Measurements from ENCODE around the gene NTN1.
A peak's percentile ranks its signal among the peaks of the same experiment; 100 is the strongest.

NTN1 gene

DNA sequence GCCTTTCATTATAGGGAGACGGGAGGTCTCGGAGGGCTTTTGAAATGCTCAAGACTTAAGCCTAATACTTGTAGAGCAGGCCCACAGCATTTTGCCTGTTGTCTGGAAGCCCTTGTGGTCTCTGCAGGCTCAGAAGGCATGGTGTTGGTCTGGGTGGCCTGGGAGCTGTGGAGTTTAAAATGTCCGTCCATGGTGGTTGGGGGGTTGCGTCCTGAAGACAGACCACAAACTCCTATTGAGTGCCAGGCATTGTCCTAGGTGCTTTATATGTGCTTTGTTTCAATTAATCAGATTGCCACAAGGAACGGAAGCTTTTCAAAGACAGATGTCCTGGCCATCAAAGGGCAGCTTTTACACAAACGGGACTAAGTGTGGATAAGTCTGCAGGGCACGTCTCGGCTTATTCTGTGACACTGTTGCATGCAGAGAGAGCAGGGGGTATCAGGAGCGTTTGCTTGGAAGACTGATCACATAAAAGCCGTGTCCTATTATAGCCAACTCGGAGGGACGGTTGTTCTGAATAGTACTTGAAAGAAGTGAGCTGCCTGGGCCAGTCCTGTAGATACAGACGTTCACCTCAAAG lies 7.8 kb downstream of the NTN1 start:
- no peak for DNase-seq (ENCODE audit: low read depth, low spot score)
- H3K4me3 ChIP-seq (ENCODE audit: low read length), result no peak overlapping the region

DNA sequence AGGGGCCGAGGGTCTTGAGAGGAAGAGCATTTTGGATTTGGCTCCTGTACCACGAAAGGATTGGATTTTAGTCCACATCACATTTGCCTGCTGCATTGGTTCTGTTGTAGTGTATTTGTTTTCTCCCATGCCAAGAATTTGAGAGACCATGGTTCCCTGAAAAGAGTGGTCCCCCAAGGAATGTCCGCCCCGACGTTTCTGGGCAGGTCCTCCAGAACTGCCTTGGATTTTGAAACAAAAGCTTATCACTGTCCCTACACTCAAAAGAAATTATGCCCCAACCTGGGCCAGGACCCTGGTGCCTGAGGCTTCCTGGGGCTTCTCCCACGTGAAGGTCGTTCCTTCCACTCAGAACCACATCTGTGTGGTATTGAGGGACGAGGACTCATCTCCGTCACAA lies 10.8 kb downstream of the NTN1 start:
- DNase-seq (ENCODE audit: low read depth, low spot score), result no peak
- no peak overlapping the region for H3K4me3 ChIP-seq (ENCODE audit: low read length)

- no peak for DNase-seq (ENCODE audit: low read depth, low spot score)
Measured at GRCh38 chr17:9032583-9032982, 11.3 kb downstream of the NTN1 start.

GRCh38 chr17:9035249-9035648 lies 13.9 kb downstream of the NTN1 start:
- DNase-seq (ENCODE audit: low read depth, low spot score), result no peak
- no peak overlapping the region for H3K4me3 ChIP-seq (ENCODE audit: low read length)

More at GRCh38 chr17:9032583-9032982, 11.3 kb downstream of the NTN1 start:
- H3K4me3 ChIP-seq (ENCODE audit: low read length), result no peak overlapping the region

DNA sequence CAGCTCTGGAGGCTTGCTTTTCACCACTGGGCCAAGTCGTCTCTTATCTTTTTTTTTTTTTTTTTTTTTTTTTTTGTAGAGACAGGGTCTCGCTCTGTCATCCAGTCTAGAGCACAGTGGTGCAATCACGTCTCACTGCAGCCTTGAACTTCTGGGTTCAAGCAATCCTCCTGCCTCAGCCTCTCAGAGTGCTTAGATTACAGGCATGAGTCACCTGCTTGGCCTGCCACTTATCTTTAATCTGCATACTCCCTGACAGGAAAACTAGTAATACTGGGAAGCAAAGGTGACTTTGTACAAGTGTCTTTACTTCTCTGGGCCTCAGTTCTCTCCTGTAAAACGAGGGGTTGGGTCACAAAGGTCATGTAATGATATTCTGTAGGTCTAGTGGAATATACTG lies 15.0 kb downstream of the NTN1 start:
- DNase-seq (ENCODE audit: low read depth, low spot score), result no peak

GRCh38 chr17:9037736-9038135 lies 16.4 kb downstream of the NTN1 start:
- peak; percentile 9 for DNase-seq (ENCODE audit: low read depth, low spot score)

More for the DNA sequence above, 15.0 kb downstream of the NTN1 start:
- no peak overlapping the region for H3K4me3 ChIP-seq (ENCODE audit: low read length)

DNA sequence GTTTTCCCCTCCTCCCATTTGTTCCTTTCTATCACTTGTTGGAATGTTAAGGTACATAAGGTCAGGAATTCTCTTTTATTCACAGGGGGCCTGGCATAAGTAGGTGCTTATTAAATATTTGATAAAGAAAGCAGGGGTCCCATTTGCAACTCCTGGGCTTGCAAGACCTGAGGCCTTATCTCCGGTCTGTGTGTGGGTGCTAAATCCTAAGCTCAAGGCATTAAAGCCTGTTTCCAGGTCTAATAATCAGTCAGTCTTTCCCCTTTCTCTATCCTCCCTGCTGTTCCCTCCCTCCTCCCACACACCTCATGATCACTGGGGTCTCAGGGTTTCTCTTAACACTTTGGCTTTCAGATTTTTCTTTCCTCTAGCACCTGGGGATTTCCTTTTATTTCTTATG lies 17.1 kb downstream of the NTN1 start:
- no peak for DNase-seq (ENCODE audit: low read depth, low spot score)
- H3K4me3 ChIP-seq (ENCODE audit: low read length), result no peak overlapping the region

More at GRCh38 chr17:9037736-9038135, 16.4 kb downstream of the NTN1 start:
- no peak overlapping the region for H3K4me3 ChIP-seq (ENCODE audit: low read length)

- no peak for DNase-seq (ENCODE audit: low read depth, low spot score)
Measured at GRCh38 chr17:9044772-9045463, 23.6 kb downstream of the NTN1 start.

GRCh38 chr17:9050801-9051401 lies 29.6 kb downstream of the NTN1 start:
- no peak for DNase-seq (ENCODE audit: low read depth, low spot score)
- no peak overlapping the region for H3K4me3 ChIP-seq (ENCODE audit: low read length)

More at GRCh38 chr17:9044772-9045463, 23.6 kb downstream of the NTN1 start:
- H3K4me3 ChIP-seq (ENCODE audit: low read length), result no peak overlapping the region

DNA sequence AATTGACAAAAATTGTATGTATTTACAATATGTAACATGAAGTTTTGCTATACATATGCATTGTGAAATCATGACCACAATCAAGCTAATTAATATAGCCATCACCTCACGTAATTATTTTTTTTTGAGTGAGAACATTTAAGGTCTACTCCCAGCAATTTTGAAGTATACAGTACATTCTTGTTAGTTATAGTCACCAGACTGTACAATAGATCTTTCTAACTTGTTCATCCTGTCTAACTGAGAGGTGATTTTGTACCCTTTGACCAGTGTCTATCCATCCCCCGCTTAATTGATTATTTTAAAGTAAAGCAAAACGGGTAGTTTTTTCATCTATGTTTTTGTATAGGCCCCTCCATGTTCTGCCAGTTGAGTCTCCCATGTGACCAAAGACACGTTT lies 30.3 kb downstream of the NTN1 start:
- DNase-seq (ENCODE audit: low read depth, low spot score), result no peak
- no peak overlapping the region for H3K4me3 ChIP-seq (ENCODE audit: low read length)

GRCh38 chr17:9052921-9053320 lies 31.6 kb downstream of the NTN1 start:
- H3K4me3 ChIP-seq (ENCODE audit: low read length), result no peak overlapping the region
- no peak for DNase-seq (ENCODE audit: low read depth, low spot score)

GRCh38 chr17:9053406-9053805 lies 32.1 kb downstream of the NTN1 start:
- no peak overlapping the region for H3K4me3 ChIP-seq (ENCODE audit: low read length)
- DNase-seq (ENCODE audit: low read depth, low spot score), result no peak

DNA sequence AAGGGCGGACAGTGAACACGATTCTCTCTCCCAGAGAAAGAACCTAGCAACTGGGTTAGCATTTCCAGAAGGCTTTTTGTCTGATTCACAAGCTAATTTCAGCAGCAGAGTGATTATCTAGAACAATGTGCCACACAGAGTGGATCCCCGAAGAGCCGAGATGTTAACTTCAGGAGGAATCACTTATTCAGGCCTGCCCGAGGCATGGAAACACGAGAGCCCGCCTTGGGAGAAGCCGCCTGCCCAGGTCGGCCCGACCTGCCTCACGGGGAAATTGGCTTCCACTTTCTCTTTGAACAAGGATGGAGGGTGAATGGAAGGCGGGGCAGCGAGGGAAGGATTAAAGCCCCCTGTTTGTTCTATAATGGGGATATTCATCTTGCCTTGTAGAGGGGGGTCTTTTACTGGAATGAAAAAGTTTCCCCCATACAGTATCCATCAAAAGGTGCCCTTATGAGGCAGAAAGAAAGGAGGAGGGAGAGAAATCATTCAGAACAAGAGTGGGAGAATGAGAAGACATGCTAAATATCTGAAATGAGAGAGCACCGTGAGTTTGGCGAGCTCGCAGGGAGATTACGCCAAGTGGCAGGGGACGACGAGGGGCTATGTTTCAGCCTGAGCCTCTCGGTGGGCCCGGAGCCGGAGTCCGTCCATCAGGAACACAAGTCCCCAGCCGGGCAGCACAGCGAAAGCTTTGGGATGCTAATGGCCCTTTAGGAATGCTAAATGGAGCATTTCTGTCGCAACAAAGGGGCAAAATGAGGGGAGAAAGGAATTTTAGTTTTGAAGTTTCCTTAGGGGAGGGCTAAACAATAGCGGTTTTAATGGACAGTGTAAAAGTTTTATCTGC lies 33.0 kb downstream of the NTN1 start:
- H3K4me3 ChIP-seq (ENCODE audit: low read length), result no peak overlapping the region
- no peak for DNase-seq (ENCODE audit: low read depth, low spot score)

- no peak overlapping the region for H3K4me3 ChIP-seq (ENCODE audit: low read length)
- DNase-seq (ENCODE audit: low read depth, low spot score), result no peak
Measured at GRCh38 chr17:9055281-9055680, 34.0 kb downstream of the NTN1 start.

- DNase-seq (ENCODE audit: low read depth, low spot score), result no peak
Measured at GRCh38 chr17:9056566-9056965, 35.3 kb downstream of the NTN1 start.

DNA sequence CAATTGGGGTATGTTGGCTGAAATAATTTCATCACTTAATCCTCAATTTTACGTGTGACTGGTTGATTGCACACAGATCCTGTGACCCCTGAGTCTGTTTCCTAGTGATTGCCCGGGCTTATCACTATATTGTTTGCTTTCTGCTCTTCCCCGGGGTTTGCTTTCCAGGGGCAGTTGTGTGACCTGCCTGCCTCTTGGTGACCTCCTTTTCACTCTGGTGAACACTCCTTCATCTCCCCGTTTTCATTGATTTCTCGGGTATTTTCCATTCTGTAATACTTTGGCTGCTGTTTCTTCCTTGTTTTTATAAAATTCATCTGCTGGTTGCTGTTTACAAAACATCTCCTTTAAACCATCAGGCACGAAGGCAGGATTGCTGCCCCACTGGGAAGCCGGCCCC lies 36.0 kb downstream of the NTN1 start:
- no peak overlapping the region for H3K4me3 ChIP-seq (ENCODE audit: low read length)
- no peak for DNase-seq (ENCODE audit: low read depth, low spot score)

More at GRCh38 chr17:9056566-9056965, 35.3 kb downstream of the NTN1 start:
- H3K4me3 ChIP-seq (ENCODE audit: low read length), result no peak overlapping the region

GRCh38 chr17:9062399-9062902 lies 41.1 kb downstream of the NTN1 start:
- DNase-seq (ENCODE audit: low read depth, low spot score), result no peak
- no peak overlapping the region for H3K4me3 ChIP-seq (ENCODE audit: low read length)

DNA sequence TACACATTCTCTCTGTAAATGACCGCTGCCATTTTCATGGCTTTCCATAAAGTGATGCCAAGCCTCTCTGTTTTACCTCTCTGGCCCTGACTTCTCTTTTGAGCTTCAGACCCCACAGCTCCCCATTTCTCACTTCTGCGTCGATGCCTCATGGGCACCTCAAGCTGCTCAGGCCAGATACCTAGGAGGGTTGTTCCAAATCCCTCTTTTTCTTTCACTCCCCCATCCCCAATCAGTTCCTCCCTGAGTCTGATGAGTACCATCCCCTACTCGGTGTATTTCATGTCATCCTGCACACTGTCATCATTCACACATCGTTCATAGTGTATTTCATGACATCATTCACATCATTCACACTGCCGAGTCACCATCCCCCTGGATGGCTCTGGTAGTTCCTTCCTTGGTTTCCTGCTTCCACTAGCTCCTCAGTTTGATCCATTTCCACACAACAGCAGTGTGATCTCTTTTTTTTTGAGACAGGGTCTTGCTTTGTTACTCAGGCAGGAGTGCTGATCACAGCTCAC lies 43.1 kb downstream of the NTN1 start:
- no peak for DNase-seq (ENCODE audit: low read depth, low spot score)
- H3K4me3 ChIP-seq (ENCODE audit: low read length), result no peak overlapping the region

DNA sequence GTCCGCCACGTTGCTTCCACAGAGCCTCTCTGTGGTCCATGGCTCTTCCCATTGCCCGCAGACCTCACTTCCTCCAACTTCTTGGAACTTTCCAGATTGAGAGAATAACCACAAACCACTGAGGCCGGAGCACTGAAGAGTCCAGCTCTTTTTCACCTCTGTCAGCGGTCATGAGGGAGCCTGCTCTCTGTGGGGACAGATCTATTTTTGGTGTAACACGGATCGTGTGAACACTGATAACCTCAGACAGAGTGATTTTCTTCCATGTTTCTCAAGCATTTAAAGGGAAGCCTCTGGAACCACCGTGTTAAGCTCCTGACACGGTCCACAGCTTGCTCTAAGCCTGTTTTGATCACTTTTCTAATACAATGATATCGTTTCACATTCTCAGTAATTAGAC lies 49.7 kb downstream of the NTN1 start:
- H3K4me3 ChIP-seq (ENCODE audit: low read length), result no peak overlapping the region
- DNase-seq (ENCODE audit: low read depth, low spot score), result no peak
